GM18873 (cell line): ENCODE data around the gene DLK1.

Source experiments
- ATAC-seq: cut with Tn5 transposase; IDR thresholded peaks from one replicate; pipeline ENCODE4 v1.9.1; 2021; ENCODE audit warnings: mild to moderate bottlenecking, moderate library complexity, moderate number of reproducible peaks; ENCODE audit not compliant: unreplicated experiment, low FRiP score

Gene DLK1

GRCh38 chr14:100731846-100732765 lies 5.4 kb downstream of the DLK1 start:
- no peak for ATAC-seq

- ATAC-seq, result no peak
Observed at GRCh38 chr14:100732766-100733100, 6.0 kb downstream of the DLK1 start.

GRCh38 chr14:100733152-100733850 lies 6.6 kb downstream of the DLK1 start:
- no peak for ATAC-seq

- no peak for ATAC-seq
Observed at GRCh38 chr14:100734031-100734990, 7.6 kb downstream of the DLK1 start.

GRCh38 chr14:100735271-100735670 lies 8.6 kb downstream of the DLK1 start:
- ATAC-seq, result no peak

GRCh38 chr14:100736269-100737180 lies 9.8 kb downstream of the DLK1 start:
- no peak for ATAC-seq

GRCh38 chr14:100737526-100737925 lies 10.8 kb downstream of the DLK1 start:
- no peak for ATAC-seq

- no peak for ATAC-seq
Observed at GRCh38 chr14:100738269-100738691, 11.6 kb downstream of the DLK1 start.

GRCh38 chr14:100738704-100739131 lies 12.0 kb downstream of the DLK1 start:
- no peak for ATAC-seq

- no peak for ATAC-seq
Observed at GRCh38 chr14:100739306-100739705, 12.6 kb downstream of the DLK1 start.

GRCh38 chr14:100740196-100740825 lies 13.6 kb downstream of the DLK1 start:
- no peak for ATAC-seq

- ATAC-seq, result no peak
Observed at GRCh38 chr14:100740929-100741328, 14.2 kb downstream of the DLK1 start.

GRCh38 chr14:100741966-100742365 lies 15.3 kb downstream of the DLK1 start:
- ATAC-seq, result no peak

GRCh38 chr14:100746326-100746725 lies 19.6 kb downstream of the DLK1 start:
- no peak for ATAC-seq

GRCh38 chr14:100747021-100747586 lies 20.4 kb downstream of the DLK1 start:
- ATAC-seq, result no peak

- ATAC-seq, result no peak
Observed at GRCh38 chr14:100747736-100748135, 21.0 kb downstream of the DLK1 start.

GRCh38 chr14:100748403-100748802 lies 21.7 kb downstream of the DLK1 start:
- no peak for ATAC-seq

GRCh38 chr14:100748944-100749343 lies 22.3 kb downstream of the DLK1 start:
- ATAC-seq, result no peak
